DMS 273 (cell line): ENCODE data around the gene C6orf52.

ENCODE experiments used
- DNase-seq: peaks from one replicate; lab custom pipeline; 2025; ENCODE audit not compliant: unreplicated experiment; lab: John Stamatoyannopoulos, UW

Gene C6orf52

DNA sequence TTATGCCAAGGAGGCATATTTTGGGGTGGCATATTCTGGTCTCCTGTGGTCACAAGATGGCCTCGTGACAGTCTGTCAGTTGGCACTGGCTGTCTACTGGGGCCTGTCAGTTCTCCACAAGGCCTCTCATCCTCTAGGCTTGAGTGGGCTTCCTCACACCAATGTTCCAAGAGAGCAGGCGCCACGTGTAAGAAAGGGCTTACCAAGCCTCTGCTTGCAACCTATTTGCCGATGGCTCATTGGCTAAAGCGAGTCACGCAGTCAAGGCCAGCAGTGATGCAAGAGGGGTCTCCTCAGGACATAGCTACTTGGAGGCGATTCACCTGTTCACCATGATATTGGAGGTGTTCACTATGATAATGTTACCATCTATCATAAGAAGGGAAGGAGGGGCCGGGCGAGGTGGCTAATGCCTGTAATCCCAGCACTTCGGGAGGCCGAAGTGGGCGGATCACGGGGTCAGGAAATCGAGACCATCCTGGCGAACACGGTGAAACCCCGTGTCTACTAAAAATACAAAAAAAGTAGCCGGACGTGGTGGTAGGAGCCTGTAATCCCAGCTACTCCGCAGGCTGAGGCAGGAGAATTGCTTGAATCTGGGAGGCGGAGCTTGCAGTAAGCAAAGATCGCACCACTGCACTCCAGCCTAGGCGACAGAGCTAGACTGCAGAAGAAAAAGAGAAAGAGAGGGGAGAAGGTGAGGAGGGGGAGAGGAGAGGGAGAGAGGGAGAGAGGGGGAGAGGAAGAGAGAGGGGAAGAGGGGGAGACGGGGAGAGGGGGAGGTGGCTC, 35.3 kb downstream of the C6orf52 start:
- DNase-seq = no peak

DNA sequence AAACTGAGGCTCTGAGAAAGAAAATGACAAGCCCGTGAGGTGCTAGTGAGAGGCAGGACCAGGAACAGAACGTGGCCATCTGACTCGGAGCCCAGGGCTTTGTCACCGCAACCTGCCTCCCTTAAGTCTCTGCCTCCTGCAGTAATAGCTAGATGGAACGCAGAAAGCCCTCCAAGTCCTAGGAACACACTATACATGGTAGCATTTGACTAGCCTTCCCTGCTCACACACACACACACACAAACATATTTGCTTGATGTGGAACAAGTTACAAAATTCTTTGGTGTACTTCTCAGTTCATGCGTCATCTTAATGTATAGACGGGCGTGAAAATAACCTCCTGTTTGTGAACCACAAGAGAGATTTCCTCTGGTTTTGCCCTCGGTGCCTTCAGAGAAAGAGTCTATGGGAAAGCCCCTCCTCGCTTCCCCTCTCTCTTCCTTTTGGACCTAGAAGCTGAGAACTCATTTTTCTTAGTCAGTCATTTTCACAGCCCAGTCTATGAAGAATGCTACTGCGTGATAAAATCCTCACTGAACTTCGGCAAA, 38.8 kb downstream of the C6orf52 start:
- DNase-seq = no peak

DNA sequence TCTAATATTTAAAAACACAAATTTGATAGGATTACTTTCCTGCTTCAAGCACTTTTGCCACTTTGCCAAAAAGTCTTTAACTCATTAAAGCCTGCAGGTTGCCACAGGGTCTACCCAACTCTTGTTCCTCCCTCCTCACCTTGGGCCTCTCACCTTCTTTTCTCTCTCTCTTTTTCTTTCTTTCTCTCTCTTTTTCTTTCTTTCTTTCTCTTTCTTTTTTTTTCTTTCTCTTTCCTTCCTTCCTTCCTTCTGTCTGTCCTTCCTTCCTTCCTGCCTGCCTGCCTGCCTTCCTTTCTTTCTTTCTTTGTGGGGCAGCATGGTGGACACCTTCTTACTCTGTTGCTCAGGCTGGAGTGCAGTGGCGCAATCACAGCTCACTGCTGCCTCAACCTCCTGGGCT, 50.2 kb downstream of the C6orf52 start:
- DNase-seq = no peak

DNA sequence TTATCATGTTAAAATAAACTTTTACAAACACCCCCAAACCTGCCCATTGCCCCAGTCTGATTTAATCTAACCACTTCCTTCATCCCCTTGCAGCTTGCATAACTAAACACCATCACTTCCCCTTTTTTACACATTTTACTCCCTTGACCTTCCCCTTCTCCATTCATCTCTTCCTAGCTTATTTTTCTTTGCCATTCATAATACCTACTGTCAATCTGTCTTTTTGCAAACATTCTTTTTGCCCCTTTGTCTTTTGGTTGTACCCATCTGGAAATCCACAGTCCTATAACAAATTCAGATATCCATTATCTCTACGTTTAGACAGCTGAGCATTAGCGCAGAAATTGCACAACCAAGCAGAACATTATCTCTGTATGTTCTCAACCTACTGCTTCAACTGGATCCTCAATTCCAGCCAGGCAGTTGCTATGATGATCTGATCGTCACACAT, 51.2 kb downstream of the C6orf52 start:
- DNase-seq = no peak

DNA sequence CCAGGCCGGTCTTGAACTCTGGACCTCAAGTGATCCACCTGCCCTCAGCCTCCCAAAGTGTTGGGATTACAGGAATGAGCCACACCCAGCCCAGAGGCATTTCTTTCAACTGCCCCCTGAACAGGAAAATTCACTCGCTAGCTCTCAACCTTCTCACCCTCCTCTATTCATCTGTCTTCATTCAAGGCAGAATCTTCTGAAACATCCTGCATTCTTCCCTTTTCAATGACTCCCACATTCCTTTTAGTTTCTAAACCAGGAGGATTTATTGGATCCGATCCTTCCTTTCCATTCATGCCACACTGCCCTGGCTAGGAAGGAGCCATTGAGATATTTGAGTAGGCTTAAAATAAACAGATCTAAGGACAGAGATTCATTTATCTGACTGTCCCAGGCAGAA, 52.9 kb downstream of the C6orf52 start:
- no peak for DNase-seq

DNA sequence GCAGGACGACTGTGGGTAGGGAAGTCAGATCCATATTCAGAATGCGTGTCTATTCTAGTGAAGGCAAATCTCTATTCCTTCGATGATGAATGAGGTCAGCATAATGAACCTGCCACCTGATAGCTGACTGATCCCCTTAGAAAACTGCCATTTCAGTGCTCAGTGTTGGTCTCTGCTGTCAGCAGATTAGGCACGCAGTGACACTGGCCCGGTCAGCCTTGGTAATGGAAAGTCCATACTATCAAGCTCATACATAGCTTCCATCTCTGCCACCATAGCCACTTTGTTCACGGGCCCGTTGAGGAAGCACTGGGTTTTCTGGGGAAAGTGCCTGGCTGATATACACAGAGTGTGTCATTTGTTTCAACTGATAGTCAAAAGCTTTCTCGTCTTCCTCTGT, 54.0 kb downstream of the C6orf52 start:
- no peak for DNase-seq

DNA sequence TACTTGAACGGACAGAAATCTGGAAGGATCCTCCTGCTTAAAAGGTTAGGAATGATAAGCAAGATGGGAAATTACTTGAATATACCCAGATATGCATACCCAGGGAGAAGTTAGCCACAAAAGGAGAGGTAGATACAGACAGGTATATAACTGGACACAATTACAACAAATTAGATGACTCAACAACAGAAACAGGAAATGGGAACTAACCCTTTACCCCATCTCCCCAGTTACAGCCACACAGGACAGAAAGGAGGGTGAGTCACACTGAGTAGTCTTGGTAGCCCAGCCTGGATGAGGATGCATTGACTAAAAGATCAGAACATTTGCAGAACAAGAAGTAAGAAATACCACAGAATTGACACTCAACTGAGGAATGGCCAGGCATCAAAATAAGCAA, 61.2 kb downstream of the C6orf52 start:
- no peak for DNase-seq

DNA sequence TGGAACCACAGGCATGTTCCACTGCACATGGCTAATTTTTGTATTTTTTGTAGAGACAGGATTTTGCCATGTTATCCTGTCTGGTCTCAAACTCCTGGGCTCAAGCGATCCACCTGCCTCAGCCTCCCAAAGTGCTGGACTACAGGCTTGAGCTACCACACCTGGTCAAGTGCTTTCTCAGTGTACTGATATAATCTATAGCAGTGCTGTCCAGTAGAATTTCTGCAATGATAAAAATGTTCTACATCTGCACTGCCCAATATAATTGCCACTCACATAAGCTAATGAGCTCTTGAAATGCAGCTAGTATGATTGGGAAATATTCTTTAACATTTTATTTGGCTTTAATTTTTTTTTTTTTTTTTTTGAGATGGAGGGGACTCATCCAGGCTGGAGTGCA, 64.2 kb downstream of the C6orf52 start:
- no peak for DNase-seq

DNA sequence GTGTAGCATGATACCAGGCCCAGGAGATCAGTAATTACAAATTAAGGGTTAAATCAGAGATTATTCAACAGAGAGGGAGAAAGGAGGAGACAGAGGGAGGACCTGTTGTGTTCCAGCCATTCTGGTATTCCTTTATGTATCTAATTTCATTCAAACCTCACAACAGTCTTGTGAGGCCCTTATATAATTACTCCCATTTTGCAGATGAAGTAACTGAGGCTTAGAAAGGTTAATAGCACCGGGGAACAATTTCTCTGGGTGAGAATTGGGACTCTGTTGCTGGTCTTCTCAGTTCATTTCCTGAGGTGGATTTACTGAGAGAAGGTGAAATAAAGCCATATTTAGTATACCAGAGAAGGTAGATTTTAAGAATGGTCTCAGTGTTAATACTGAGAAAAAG, 66.6 kb downstream of the C6orf52 start:
- no peak for DNase-seq

DNA sequence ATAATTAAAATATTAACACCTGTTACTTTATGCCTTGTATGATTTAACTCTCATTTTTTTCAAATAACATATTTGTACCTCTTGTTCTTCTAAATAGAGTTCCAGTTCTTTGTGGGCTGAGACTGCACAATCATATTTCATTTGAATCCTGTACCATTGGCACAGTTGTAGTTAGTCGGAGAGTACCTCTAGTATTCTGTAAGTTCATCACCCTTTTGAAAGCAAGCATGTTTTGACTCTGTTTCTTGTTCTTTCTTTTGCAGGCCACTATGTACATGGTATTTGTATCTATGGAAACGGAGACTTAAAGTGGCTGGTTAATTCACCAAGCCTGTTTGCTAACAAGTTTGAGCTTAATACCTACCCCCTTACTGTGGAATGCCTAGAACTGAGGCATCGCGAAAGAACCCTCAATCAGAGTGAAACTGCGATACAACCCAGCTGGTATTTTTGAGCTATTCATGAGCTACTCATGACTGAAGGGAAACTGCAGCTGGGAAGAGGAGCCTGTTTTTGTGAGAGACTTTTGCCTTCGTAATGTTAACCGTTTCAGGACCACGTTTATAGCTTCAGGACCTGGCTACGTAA, 68.2 kb downstream of the C6orf52 start:
- no peak for DNase-seq

DNA sequence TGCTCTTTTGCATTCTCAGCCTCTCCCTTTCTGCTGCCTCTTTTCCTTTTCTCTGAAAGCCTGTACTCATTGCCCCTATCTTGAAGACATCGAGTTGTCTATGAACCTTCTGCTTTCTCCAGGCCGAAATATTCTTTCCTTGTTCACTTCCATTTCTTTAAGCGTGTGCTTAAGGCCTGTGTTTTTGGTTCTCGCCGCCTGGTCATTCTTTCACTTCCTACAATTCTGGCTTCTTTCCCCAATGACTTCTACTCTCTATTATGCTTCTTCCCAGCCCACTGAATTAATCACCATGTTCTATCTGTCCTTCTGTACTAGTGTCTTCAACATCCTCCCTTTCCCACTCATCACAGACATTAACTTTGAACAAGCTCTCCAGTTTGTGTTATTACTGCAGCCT, 69.6 kb downstream of the C6orf52 start:
- DNase-seq = no peak

DNA sequence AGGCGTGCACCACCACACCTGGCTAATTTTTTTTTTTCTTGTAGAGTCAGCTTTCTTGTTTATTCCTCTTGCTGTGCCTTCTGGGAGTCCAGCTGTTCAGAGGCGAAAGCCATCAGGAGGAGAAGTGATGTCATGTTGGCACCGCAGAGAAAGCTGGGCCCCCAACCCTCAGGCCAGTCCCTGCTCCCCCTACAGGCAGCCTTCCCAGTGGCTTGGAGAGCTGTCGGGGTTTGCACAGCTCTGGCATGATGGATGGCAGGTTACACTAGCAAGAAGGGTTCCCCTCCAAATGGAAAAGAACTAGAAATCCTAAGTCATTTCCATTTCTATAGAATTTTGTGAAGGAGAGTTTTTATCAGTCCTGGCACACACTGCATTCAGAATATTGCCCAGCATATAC, 72.6 kb downstream of the C6orf52 start:
- DNase-seq = peak; percentile 46
